ENCODE results near the gene KCNIP1.

DNA sequence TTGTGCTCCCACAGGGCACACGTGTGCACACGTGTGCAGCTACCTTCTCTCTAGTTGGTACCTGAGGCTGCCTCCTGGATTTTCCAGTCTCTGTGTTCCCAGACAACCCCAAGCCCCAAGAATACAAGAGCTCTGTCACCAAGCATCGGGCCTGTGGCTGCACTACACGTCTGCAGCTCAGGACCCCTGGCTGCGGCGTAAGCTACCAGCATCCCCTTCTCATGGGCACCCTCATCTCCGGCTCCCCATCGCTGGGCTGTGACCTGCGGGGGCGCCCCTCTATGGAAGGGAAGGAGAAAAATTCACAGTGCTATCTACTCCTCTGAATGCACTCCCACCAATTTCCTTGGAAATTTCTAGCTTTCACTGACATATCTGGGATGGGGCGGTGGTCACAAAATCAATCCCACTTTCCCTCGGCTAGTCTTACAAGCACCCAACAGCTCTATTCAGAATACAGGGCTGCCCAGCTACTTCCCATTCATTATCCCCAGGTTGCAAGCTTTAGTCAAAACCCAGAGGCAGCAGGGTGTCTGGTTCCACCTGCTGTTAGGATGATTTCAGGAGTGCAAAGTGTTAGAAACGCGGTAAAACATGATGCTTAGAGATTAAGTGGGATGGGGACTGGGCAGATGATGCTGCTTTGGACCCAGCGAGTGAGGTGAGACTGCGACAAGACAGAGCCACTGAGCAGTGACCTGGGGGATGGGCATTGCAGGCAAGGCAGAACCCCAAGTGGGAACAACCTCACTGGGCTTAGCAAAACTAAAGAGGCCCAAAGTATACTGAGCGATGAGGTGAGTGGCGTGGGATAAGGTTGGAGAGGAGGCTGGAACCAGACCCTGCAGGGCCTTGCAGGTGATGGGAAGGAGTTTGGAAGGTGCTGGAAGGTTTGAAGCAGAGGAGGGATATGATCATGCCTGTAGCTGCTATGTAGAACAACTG, 121.7 kb downstream of the KCNIP1 start:
- TF ChIP-seq POLR2A (IDR thresholded peaks at IDR 0.05; ENCODE audit: low read length) (no peak), GATA1 (IDR thresholded peaks at IDR 0.05; ENCODE audit: low read depth, low read length) (no peak)

All from erythroblast (primary cell).